CD4-positive, alpha-beta T cell treated with Interferon gamma for 1 hour (primary cell): ENCODE results near the gene TSPAN7.

Source experiments
- DNase-seq: peaks from one replicate; pipeline ENCODE4 v3.0.0-alpha.2; 2020

Gene TSPAN7

GRCh38 chrX:38699121-38699520 is 137.8 kb downstream of the TSPAN7 start:
- DNase-seq = no peak

- no peak for DNase-seq
Observed at GRCh38 chrX:38699696-38700095, 138.4 kb downstream of the TSPAN7 start.

- DNase-seq = no peak
Observed at GRCh38 chrX:38701073-38701472, 139.7 kb downstream of the TSPAN7 start.

- no peak for DNase-seq
Observed at GRCh38 chrX:38704146-38704882, 143.0 kb downstream of the TSPAN7 start.

GRCh38 chrX:38717871-38718270 is 156.5 kb downstream of the TSPAN7 start:
- DNase-seq = no peak

GRCh38 chrX:38718311-38718710 is 157.0 kb downstream of the TSPAN7 start:
- DNase-seq = no peak

GRCh38 chrX:38726612-38727011 is 165.3 kb downstream of the TSPAN7 start:
- no peak for DNase-seq

GRCh38 chrX:38727668-38728067 is 166.3 kb downstream of the TSPAN7 start:
- no peak for DNase-seq

GRCh38 chrX:38732866-38733265 is 171.5 kb downstream of the TSPAN7 start:
- no peak for DNase-seq
